ENCODE results near the gene STK32C.

Gene STK32C

GRCh38 chr10:132241496-132241895 is 66.3 kb downstream of the STK32C start:
- no peak for DNase-seq (ENCODE audit: extremely low read depth, insufficient read length)
- Histone ChIP-seq H3K36me3 (ENCODE audit: control insufficient read depth, insufficient read depth, low read length) (no peaks in the 10 kb centered on the region), H3K27me3 (replicated peaks; ENCODE audit: control insufficient read depth, insufficient read depth, low read length) (no peaks in the 10 kb centered on the region; the same call in none of the 2 replicates), H3K4me3 (replicated peaks; ENCODE audit: low read depth, low read length) (no peak overlapping the region)
- TF ChIP-seq, protein P1, sequence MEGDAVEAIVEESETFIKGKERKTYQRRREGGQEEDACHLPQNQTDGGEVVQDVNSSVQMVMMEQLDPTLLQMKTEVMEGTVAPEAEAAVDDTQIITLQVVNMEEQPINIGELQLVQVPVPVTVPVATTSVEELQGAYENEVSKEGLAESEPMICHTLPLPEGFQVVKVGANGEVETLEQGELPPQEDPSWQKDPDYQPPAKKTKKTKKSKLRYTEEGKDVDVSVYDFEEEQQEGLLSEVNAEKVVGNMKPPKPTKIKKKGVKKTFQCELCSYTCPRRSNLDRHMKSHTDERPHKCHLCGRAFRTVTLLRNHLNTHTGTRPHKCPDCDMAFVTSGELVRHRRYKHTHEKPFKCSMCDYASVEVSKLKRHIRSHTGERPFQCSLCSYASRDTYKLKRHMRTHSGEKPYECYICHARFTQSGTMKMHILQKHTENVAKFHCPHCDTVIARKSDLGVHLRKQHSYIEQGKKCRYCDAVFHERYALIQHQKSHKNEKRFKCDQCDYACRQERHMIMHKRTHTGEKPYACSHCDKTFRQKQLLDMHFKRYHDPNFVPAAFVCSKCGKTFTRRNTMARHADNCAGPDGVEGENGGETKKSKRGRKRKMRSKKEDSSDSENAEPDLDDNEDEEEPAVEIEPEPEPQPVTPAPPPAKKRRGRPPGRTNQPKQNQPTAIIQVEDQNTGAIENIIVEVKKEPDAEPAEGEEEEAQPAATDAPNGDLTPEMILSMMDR (IDR thresholded peaks at IDR 0.05; ENCODE audit: insufficient read depth, low read length, poor library complexity, severe bottlenecking): no peak

DNA sequence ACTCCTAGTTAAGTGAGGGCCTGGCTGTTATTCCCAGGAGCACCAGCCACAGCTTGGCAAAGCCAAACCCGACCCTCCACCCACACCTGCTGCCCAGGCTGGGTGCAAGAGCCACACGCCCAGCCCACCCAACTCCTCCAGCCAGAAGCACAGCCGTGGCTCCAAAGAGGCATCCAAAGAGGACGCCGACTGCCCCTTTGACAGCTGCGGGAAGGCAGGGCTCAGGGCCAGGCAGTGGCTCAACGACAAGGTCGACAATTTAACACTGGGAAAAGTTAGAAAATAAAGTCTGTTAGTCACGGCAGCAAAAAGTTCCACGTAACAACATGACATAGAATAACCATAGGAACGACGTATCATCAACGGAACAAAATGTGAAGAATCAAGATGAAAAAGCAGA is 66.7 kb downstream of the STK32C start:
- TF ChIP-seq, protein P1 (IDR thresholded peaks at IDR 0.05; ENCODE audit: insufficient read depth, low read length, poor library complexity, severe bottlenecking): no peak
- no peaks in the 10 kb centered on the region; the same call in none of the 2 replicates for H3K27me3 ChIP-seq (replicated peaks; ENCODE audit: control insufficient read depth, insufficient read depth, low read length)
- no peak overlapping the region for H3K4me3 ChIP-seq (replicated peaks; ENCODE audit: low read depth, low read length)

DNA sequence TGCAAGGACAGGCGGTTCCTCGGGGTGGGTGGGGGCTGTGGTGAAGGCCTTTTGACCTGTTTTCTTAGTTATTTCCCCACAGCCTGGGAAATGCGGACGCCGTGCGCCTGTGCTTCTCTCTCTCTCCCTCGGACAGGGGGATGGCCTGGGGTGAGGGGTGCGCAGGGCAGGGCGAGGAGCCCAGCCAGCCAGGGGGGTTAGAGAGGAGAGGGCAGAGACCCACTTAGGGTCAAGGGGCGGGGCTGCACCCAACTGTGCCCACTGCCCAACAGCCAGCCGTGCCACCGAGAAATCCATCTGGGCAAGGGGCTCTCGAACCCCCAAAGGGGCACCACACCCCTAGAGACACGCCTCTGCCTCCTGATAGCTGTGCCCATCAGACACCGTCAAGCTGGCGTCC is 67.2 kb downstream of the STK32C start:
- TF ChIP-seq, protein P1 (IDR thresholded peaks at IDR 0.05; ENCODE audit: insufficient read depth, low read length, poor library complexity, severe bottlenecking): no peak
- no peak for DNase-seq (ENCODE audit: extremely low read depth, insufficient read length)
- Histone ChIP-seq H3K36me3 (ENCODE audit: control insufficient read depth, insufficient read depth, low read length) (no peaks in the 10 kb centered on the region), H3K4me3 (replicated peaks; ENCODE audit: low read depth, low read length) (no peak overlapping the region), H3K27me3 (replicated peaks; ENCODE audit: control insufficient read depth, insufficient read depth, low read length) (no peaks in the 10 kb centered on the region; the same call in none of the 2 replicates)

More for the DNA sequence above, 66.7 kb downstream of the STK32C start:
- H3K36me3 ChIP-seq (ENCODE audit: control insufficient read depth, insufficient read depth, low read length): no peaks in the 10 kb centered on the region
- no peak for DNase-seq (ENCODE audit: extremely low read depth, insufficient read length)

DNA sequence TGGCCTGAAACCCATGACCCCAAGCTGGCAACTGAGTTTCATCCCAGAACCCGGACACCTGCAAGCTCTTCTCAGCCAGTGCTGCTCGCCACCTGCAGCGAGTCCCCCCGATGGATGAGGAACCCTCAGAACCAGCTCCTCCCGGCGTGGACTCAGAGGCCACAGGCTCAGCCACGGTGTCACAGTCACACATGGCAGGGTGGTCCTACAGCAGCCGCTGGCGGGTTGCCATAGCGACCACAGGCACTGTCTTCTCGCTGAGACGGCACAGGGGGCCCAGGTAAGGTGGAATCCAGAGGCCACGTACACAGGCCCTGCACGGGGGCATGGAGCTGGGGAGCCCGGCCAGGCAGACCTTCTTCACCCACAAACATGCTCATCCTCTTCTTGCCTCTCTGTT is 67.6 kb downstream of the STK32C start:
- Histone ChIP-seq H3K4me3 (replicated peaks; ENCODE audit: low read depth, low read length) (no peak overlapping the region), H3K36me3 (ENCODE audit: control insufficient read depth, insufficient read depth, low read length) (no peaks in the 10 kb centered on the region), H3K27me3 (replicated peaks; ENCODE audit: control insufficient read depth, insufficient read depth, low read length) (no peaks in the 10 kb centered on the region; the same call in none of the 2 replicates)
- no peak for DNase-seq (ENCODE audit: extremely low read depth, insufficient read length)
- TF ChIP-seq, protein P1 (IDR thresholded peaks at IDR 0.05; ENCODE audit: insufficient read depth, low read length, poor library complexity, severe bottlenecking): no peak

GRCh38 chr10:132239126-132240031 is 68.4 kb downstream of the STK32C start:
- TF ChIP-seq, protein P1 (IDR thresholded peaks at IDR 0.05; ENCODE audit: insufficient read depth, low read length, poor library complexity, severe bottlenecking): no peak
- H3K4me3 ChIP-seq (replicated peaks; ENCODE audit: low read depth, low read length): no peak overlapping the region
- H3K36me3 ChIP-seq (ENCODE audit: control insufficient read depth, insufficient read depth, low read length): no peaks in the 10 kb centered on the region
- no peak for DNase-seq (ENCODE audit: extremely low read depth, insufficient read length)
- no peaks in the 10 kb centered on the region; the same call in none of the 2 replicates for H3K27me3 ChIP-seq (replicated peaks; ENCODE audit: control insufficient read depth, insufficient read depth, low read length)
